Spleen (tissue), 11 donors: ENCODE results near the gene ANO2. TPM values are rescaled to one million over a fixed set of nuclear protein-coding genes. Genes with fewer than 3 reads are reported as not detected.

Experiments used
- DNase-seq: peaks from one replicate; pipeline ENCODE4 v3.0.0-alpha.2; 2020
- H3K27ac ChIP-seq, 8 donors: fragments of 200-600 bp; sonication (generic) in 7 of 8; 1 replicate in 4 of 8; 2 replicates in 4 of 8; pipeline versions ENCODE4 v1.5.0 to v1.8.0; 2016 to 2021; ENCODE audit warnings: inconsistent platforms in 4 of 8, mild to moderate bottlenecking in 4 of 8, moderate library complexity in 1 of 8
- H3K27me3 ChIP-seq, 7 donors: fragments of 200-600 bp; sonication (generic) in 6 of 7; replicated peaks in 1 of 7; 1 replicate in 4 of 7; 2 replicates in 3 of 7; pipeline versions ENCODE4 v1.5.0 to v1.8.0; 2016 to 2021; ENCODE audit warnings: inconsistent platforms in 3 of 7, mild to moderate bottlenecking in 1 of 7
- H3K36me3 ChIP-seq, 6 donors: fragments of 200-600 bp; sonication (generic) in 5 of 6; 1 replicate in 4 of 6; 2 replicates in 2 of 6; pipeline versions ENCODE4 v1.5.0 to v1.8.0; 2016 to 2021; ENCODE audit warnings: inconsistent platforms in 2 of 6
- H3K4me1 ChIP-seq, 6 donors: fragments of 200-600 bp; sonication (generic) in 5 of 6; 1 replicate in 3 of 6; 2 replicates in 3 of 6; pipeline versions ENCODE4 v1.5.0 to v1.8.0; 2016 to 2021; ENCODE audit warnings: inconsistent platforms in 3 of 6
- H3K4me3 ChIP-seq, 8 donors: fragments of 200-600 bp; sonication (generic) in 7 of 8; 1 replicate in 4 of 8; 2 replicates in 4 of 8; pipeline versions ENCODE4 v1.5.0 to v1.8.0; 2016 to 2021; ENCODE audit warnings: inconsistent platforms in 4 of 8, mild to moderate bottlenecking in 4 of 8, moderate library complexity in 2 of 8
- H3K9me3 ChIP-seq, 8 donors: fragments of 200-600 bp; sonication (generic) in 7 of 8; 1 replicate in 4 of 8; 2 replicates in 4 of 8; pipeline versions ENCODE4 v1.5.0 to v1.8.0; 2016 to 2021; ENCODE audit warnings: inconsistent platforms in 4 of 8
- CTCF ChIP-seq, 11 experiments: fragments of 200-600 bp in 7 of 11; fragments of 450-650 bp in 4 of 11; sonication (generic) in 4 of 11; IDR thresholded peaks in 8 of 11; conservative IDR thresholded peaks in 3 of 11; 1 replicate in 7 of 11; 2 replicates in 4 of 11; pipeline versions ENCODE4 v1.4.0 to v1.8.0; 2016 to 2021; ENCODE audit warnings: antibody characterized with exemption in 11 of 11, inconsistent platforms in 4 of 11, mild to moderate bottlenecking in 1 of 11
- POLR2A ChIP-seq, 3 donors: fragments of 450-650 bp; IDR thresholded peaks; one replicate each; pipeline ENCODE4 v1.5.1; 2017; ENCODE audit warnings: antibody characterized with exemption in 3 of 3, mild to moderate bottlenecking in 1 of 3
- POLR2AphosphoS5 ChIP-seq, 3 donors: sonication (generic); formaldehyde crosslinking; IDR thresholded peaks; one replicate each; pipeline ENCODE4 v1.5.1; 2017; ENCODE audit warnings: antibody characterized with exemption in 3 of 3
- WGBS, 5 donors: extraction: QIAGEN DNeasy Blood & Tissue Kit in 3 of 5; methylation state at CpG; one replicate each; pipeline versions ENCODE4 v1.1.5 to v1.1.7; 2013 to 2018; 5-methylcytosine and 5-hydroxymethylcytosine counted together
- intact Hi-C: fragments of 100-400 bp; cut with DNase I; formaldehyde crosslinking; loops from one replicate; pipeline ENCODE4 v1.15.0; 2023; ENCODE audit warnings: low total_unique reads
- polyA plus RNA-seq, 3 donors: library from polyadenylated mRNA; stranded (reverse); fragments of 200-250 nt; gene quantifications; one replicate each; pipeline ENCODE4 v1.2.1, GENCODE V29; 2013
- total RNA-seq, 7 donors: library from RNA; depleted of rRNA in 3 of 7; stranded (reverse); fragments of >200 nt in 3 of 7; fragmentation: NEBNext Ultra II Directional in 4 of 7; extraction: Animal tissue kit (Norgen Biotek cat#: 25700) in 4 of 7; gene quantifications; one replicate each; pipeline versions ENCODE4 v1.1.0 to v1.2.1, GENCODE V29; 2016 to 2021
- donor health status: healthy with polysubstance abuse.
- donor health status: DM: no; HTN: no; CAD: no; lungs with moderate emphysema.
- donor health status: DM: no; HTN: no; CAD: no.
- donor health status: Bipolar disorder and iron deficiency.
- donor health status: healthy.
- donor health status: DM: no; HTN: no; CAD: no.
- donor health status: DM: yes; HTN: yes; CAD: no.

The ANO2 gene
- total and polyA plus RNA-seq, 10 donors: 1.1 to 35.1 (median 14.2) TPM

- 82 to 85% (median 84%) methylated on average over 5 of the region's 5 CpGs for WGBS, 5 donors
- Histone ChIP-seq H3K4me3 (no peak overlapping the region), H3K4me1 (no peaks in the 10 kb centered on the region), H3K36me3 (no peaks in the 10 kb centered on the region), H3K9me3 (no peaks in the 10 kb centered on the region), H3K27me3 (peaks cover 0 to 7% (median 0%) of the 10 kb centered on the region in 7 donors), H3K27ac (no peak overlapping the region)
- no peak for TF ChIP-seq POLR2AphosphoS5 (IDR thresholded peaks at IDR 0.05)
- no peak for TF ChIP-seq POLR2A (IDR thresholded peaks at IDR 0.05)
- TF ChIP-seq CTCF (IDR thresholded peaks at IDR 0.05 in 8 of 11, conservative IDR thresholded peaks at IDR 0.05 in 3 of 11): no peak
- intact Hi-C loops: no loop called here
- DNase-seq: no peak
These were observed 363.0 kb downstream of the ANO2 start for GRCh38 chr12:5582018-5582417.

- TF ChIP-seq CTCF (IDR thresholded peaks at IDR 0.05 in 8 of 11, conservative IDR thresholded peaks at IDR 0.05 in 3 of 11) (no peak), POLR2AphosphoS5 (IDR thresholded peaks at IDR 0.05) (no peak), POLR2A (IDR thresholded peaks at IDR 0.05) (no peak)
These were observed 363.4 kb downstream of the ANO2 start for GRCh38 chr12:5581616-5582015.

GRCh38 chr12:5581019-5581418, 364.0 kb downstream of the ANO2 start:
- Histone ChIP-seq H3K9me3 (no peaks in the 10 kb centered on the region), H3K4me1 (no peaks in the 10 kb centered on the region), H3K4me3 (no peak overlapping the region), H3K27me3 (peaks cover 0 to 7% (median 0%) of the 10 kb centered on the region in 7 donors), H3K27ac (no peak overlapping the region), H3K36me3 (no peaks in the 10 kb centered on the region)
- no peak for DNase-seq
- TF ChIP-seq POLR2AphosphoS5 (IDR thresholded peaks at IDR 0.05) (no peak), POLR2A (IDR thresholded peaks at IDR 0.05) (no peak), CTCF (IDR thresholded peaks at IDR 0.05 in 8 of 11, conservative IDR thresholded peaks at IDR 0.05 in 3 of 11) (no peak)
- intact Hi-C loops: no loop called here
- WGBS, 5 donors: 46 to 52% (median 48%) methylated on average over 3 of the region's 3 CpGs

More at GRCh38 chr12:5581616-5582015, 363.4 kb downstream of the ANO2 start:
- no peak overlapping the region for H3K27ac ChIP-seq
- intact Hi-C loops: no loop called here
- H3K4me3 ChIP-seq: no peak overlapping the region
- no peaks in the 10 kb centered on the region for H3K4me1 ChIP-seq
- 85 to 91% (median 86%) methylated on average over 4 of the region's 4 CpGs for WGBS, 5 donors
- H3K36me3 ChIP-seq: no peaks in the 10 kb centered on the region
- H3K27me3 ChIP-seq: peaks cover 0 to 7% (median 0%) of the 10 kb centered on the region in 7 donors
- DNase-seq: no peak
- H3K9me3 ChIP-seq: no peaks in the 10 kb centered on the region

- TF ChIP-seq POLR2AphosphoS5 (IDR thresholded peaks at IDR 0.05) (no peak), CTCF (IDR thresholded peaks at IDR 0.05 in 8 of 11, conservative IDR thresholded peaks at IDR 0.05 in 3 of 11) (no peak), POLR2A (IDR thresholded peaks at IDR 0.05) (no peak)
- H3K27ac ChIP-seq: no peak overlapping the region
These were observed 366.3 kb downstream of the ANO2 start for GRCh38 chr12:5578775-5579174.

More at GRCh38 chr12:5578775-5579174, 366.3 kb downstream of the ANO2 start:
- Histone ChIP-seq H3K27me3 (peaks cover 0 to 7% (median 0%) of the 10 kb centered on the region in 7 donors), H3K9me3 (no peaks in the 10 kb centered on the region), H3K36me3 (no peaks in the 10 kb centered on the region), H3K4me1 (no peaks in the 10 kb centered on the region), H3K4me3 (no peak overlapping the region)
- WGBS, 5 donors: 60 to 75% (median 68%) methylated on average over 3 of the region's 3 CpGs
- intact Hi-C loops: no loop called here
- no peak for DNase-seq
